IPS-NIHi7 (cell line): ENCODE results near the gene TMEM179.

ENCODE experiments used
- DNase-seq: peaks from one replicate; pipeline ENCODE4 v3.0.0; 2012; ENCODE audit warnings: mixed read lengths; ENCODE audit errors: extremely low spot score

TMEM179 gene

DNA sequence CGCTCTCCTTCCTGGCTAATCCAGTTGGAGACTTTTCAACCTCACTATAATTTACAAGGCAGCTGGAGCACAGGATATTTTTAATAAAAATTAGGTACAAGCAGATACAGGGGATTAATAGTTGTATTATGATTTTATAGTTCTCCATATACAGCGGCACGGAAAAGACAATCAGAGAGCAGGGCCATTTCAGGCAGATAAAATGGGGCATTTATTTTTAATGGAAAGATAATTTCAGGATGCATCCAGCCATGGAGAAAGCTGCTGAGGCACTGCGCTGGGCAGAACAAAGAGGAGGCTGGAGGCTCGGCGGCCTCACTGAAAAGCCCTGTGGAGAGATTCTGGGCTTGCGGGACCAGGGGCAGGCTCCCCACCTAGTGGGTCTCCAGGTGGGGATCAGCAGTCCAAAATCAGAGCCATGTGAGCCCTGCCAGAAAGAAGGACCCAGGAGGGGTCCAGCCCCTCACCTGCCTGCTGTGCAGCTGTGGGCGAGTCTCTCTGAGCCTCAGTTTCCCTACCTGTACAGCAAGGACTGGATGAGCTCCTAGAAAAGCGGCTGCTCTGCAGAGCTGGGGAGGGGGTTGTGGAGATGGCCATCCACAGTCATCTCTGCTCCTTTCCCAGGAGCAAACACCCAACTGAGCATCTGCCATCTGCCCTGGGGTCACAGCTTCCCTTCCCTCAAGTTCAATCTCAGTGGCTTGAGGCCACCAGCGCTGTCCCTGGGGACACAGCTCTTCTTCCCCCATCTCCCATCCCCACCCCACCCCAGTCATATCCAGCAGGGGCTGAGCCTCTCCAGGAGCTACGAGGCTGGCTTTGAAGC is 48.9 kb downstream of the TMEM179 start:
- DNase-seq, result no peak

DNA sequence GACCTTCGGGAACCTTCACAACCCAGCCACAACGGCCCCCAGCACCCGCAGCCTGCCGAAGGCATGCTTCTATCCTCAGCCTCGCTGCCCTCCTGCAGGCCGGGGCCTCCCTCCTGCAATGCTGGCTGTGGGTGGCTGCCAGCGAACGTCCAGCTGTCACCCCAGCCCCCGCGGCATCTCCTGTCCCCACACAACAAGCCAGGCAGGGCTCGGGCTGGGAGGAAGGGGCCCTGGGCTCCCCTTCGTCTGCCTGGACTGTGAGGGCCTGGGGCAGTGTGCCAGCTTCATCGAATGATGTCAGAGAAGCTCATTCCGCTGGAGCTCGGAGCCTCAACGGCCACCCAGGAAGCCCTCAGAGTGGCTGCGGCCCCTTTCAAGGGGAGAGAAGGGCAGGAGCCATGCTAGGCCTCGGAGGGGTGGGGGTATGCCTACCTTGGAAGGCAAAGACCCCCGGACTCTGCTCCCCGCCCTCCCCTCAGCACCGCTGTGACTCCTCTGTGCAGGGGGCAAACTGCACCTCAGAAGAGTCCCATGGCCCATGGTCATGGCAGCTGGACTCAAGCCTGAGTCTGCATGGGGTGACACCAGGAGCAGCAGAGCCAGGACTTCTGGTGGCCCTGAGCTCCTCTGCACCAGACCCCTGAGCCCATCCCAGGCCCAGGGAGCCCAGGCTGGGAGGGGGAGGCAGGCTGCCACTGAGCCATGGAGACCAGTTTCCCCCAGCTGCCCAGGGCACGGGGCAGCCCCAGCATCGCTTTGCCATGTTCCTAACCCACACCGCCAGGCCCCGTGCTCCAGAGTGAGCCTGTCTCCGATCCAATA is 49.8 kb downstream of the TMEM179 start:
- DNase-seq, result no peak

DNA sequence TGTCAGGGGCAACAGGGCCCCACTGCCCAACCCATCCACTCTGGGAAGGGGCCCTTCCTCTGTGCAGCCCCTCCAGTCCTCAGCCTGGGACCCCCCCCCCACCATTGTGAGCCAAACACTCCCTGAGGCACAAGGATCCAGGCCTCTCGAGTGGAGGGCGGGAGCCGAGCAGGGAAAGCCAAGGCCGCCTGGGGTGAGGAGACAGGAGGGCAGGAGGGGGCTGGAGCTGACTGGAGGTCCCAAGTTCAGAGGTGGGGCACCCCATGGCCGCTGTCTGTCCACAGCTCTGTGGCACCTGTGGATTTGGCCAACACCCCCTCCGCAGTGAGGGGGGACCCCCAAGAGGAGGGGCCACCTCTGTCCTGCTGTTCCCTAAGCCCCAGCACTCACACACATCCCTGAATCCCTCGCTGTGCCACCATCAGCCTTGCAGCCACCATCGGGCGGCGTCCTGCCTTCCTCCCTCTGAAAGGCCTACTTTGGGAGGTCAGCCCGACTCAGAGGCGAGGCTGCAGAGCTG is 50.4 kb downstream of the TMEM179 start:
- no peak for DNase-seq

DNA sequence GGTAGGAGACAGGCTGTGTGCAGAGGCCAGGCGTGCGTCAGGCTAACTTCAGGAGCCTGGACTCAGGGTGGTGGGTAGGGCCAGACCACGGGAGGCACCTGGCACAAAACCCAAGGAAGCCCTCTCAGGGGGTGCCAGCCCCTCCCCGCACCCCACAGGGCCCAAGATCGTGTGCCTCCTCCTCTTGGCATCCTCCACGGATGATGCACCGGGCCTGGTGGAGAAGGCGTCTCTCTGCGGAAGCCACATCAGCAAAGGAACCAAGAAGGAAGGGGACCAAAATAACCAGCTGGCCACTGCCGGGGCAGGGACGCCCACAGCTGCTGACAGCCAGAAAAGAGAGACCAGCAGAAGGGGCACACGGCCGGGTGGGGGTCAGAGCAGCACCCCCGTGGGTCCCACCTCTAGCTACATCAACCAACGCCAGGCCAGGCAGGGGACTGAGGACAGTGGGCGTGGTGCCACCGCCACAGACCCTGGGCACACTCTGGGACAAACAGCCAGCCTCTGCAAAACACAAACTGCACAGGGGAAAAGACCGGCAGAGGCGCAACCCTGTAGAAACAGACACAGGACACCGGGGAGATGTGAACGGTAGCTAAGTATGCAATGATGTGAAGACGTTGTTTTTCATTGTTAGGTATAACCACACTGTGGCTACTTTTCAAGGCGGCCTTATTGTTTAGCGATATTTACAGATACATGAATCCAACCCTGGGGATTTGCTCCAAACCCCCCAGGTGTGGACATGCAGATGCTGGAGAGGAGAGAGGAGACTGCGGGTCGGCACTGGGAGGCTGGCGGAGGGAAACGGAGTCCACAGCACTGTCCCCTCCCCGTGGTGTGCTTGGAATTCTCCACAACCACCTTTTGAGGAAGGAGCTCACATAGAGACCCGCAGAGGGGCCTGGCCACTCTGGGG is 51.1 kb downstream of the TMEM179 start:
- DNase-seq, result no peak

DNA sequence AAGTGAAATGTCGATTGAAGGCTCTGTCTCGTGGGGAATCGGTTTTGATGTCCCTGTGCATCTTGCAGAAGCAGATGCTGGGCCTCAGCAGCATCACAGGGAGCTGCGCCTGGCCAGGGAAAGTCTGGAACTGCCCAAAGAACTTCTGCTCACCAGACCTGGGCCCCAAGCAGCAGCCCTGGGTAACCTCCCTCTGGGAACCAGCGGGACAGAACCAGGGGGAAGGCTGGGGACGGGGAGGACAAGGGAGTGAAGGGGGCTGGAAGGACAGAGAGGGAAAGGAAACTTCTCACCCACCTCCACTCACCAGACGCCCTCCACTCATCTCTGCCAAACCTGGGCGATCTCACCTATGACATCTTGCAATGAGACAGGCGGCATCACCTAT is 51.8 kb downstream of the TMEM179 start:
- DNase-seq, result no peak

DNA sequence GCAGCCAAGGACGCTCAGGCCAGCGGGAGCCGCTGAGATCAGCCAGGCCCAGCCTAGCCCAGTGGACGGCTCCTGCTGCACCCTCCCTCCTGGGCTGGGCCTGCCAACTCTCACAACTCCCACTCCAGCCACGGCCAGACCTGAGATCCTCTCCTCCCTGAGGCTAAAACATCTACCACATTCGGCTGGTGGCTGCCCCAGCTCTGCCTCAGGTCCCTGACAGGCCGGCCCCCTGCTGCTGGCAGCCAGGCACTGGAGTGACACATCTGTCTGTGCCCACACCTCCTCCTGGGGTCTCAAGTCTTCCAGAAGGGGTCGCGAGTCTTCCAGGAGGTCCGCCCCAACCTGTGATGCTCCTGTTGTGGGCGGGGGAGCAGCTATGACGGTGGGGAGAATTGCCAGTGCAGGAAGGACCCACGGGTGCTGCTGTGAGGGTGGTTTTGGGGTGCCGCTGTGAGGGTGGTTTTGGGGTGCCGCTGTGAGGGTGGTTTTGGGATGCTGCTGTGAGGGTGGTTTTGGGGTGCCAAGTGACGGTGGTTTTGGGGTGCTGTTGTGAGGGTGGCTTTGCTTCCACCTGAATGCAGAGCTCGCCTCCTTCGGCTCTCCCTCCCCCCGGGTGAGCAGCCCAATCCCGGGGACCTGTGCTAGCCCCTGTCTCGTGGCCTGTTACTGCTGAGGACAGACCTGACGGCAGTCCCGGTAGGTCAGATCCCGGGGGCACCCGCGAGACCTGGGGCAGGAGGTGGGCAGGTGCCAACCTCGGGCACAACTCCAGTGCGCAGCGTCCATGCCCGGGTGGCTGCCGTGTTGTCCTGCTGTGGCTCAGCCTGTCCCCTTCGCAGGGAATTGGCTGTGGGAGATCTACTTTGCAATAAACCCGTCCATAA is 52.5 kb downstream of the TMEM179 start:
- no peak for DNase-seq

GRCh38 chr14:104550861-104551728 is 53.5 kb downstream of the TMEM179 start:
- no peak for DNase-seq

DNA sequence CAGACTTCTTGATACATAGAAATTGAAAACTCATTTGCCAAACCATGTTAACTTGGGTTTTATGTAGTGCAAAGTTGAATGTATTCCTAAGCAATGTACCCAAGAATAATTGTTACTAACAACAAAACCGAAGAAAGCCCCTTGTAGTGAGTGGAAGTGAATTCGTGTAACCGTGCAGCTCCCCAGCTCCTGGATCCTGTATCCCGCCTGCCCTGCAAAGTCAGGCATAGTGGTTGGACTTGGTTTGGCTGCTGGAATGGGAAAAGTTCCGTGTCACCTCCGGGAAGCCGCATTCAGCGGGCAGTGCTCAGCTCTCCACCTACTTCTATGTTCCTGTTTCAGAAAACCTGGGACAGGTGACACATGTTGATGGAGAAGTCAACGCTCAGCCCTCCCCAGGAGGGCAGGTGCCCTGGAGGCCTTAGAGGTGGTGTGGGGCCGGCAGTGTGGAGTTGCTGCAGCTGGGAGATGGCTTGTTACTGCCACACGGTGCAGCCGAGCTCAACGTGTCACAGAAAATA is 54.2 kb downstream of the TMEM179 start:
- no peak for DNase-seq

DNA sequence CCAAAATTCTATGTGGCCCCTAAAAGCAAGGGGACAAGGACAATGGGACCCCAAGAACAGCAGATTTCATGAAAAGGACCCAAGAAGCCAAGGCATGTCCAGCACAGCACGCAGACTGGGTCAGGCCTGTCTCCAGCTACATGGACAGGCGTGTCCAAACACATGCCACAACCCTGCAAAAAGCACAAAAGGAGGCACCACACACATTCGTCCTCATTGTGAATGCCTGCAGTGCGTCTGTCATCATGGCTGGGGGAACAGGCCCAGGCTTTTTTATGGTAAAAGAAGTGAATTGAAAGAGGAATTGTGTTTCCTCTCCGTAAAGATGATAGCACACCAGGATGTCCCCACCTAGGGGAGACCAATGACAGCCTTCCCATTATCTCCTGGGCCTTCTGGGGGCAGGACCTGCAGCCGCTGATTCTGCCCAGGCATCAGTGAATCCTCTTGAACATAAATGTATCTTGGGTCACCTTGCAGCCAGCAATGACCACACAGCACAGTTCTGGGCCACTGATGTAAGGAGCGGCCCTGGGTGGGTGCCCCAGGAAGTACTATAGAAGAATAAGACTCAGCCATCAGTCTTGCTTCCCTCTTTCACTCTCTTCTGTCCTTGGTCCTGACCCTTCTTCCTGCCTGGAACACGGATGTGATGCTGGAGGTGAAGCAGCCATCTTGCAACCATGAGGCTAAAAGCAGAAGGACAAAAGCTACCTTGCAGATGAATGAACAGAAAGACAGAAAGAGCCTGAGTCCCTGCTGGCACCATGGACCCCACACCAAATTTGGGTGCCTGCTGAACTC is 54.8 kb downstream of the TMEM179 start:
- no peak for DNase-seq

DNA sequence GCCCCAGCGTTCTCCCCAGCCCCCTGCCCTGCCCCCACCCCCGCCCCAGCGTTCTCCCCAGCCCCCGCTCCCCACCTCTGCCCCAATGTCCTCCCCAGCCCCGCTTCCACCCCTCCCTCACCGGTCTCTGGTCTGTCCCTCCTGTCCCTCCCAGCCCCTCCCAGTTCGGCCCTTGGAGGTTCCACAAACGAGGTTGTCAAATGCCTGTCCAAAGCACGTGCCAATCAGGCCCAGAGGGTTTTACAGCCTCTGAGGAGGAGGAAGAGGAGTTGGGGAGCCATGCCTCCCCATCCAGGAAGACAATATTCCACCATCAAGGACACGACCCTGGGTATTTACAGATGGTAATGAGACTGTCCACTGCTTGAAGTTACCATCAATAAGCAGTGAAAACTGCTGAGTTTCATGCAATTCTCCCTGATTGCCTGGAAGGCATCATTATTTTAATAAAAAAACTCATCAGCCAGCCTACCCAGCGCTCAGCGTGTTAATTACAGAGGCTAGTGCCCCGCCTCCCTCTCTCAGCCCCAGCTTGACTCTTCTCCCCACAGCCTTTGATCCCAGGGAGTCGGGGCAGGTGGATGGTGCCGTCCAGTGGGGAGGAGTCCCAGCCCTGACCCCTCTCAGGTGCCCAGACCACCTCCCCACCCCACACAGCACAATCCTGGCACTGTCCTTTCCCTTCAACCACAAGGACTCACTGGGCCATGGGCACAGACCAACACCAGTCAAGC is 55.6 kb downstream of the TMEM179 start:
- no peak for DNase-seq

DNA sequence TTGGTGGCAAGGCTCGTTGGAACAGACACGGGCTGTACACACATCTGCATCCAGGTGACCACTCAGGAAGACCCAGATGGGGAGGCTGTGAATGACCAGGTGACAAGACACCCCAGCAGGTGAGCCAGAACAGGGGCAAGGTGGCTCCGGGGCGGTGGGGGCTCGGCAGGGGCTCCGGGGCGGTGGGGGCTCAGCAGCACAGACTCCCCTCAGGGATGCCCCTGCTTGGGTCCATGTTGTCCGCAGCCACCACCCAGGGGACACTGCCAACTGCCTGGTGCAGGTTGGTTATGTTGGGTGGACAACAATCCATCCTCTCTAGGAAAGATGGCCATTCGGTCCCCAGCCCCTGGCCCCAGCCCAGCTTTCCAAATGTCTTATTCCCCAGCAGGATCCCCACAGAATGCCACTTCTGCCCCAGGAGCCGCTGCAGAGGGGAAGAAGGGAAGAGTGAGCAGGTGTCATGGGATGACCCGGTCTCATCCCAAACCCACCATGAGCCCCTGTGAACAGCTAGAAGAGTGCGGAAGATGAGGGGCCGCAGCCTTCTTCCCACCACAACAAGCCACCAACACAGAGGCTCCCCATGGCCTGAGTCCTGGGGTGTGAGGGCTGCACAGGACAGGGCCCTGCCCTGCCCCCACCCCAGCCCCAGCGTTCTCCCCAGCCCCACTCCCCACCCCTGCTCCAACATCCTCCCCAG is 56.4 kb downstream of the TMEM179 start:
- DNase-seq, result no peak

DNA sequence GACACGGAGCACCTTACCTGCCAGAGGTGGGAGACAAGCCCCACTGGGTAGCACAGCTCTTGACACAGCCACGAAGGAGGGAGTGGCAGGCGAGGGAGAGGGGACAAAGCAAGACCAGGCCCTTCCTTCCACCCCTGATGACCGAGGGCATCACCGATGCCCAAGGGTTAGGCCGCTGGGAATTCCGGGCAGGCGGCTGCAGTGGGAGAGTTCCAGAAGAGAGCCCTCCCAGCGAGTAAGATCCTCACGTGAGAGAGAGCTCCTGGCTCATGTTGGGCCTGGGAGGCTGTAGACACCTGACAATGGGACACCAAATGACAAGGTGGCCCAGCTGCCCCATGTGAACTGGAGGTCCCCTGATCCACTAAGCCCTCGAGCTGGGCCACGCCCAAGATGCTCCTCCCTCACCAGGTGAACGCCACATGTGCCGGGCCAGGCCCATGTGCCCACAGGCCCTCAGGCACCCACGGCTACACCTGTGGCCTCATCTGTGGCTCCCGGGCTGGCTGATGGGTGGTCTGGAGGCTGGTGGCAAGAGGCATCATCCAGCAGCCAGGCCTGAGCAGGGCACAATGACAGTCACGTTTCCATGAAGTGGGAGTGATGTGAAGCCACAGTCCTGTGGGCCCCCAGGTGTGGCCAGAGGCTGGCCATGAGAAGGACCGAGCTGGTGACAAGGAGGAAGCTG is 57.1 kb downstream of the TMEM179 start:
- no peak for DNase-seq

DNA sequence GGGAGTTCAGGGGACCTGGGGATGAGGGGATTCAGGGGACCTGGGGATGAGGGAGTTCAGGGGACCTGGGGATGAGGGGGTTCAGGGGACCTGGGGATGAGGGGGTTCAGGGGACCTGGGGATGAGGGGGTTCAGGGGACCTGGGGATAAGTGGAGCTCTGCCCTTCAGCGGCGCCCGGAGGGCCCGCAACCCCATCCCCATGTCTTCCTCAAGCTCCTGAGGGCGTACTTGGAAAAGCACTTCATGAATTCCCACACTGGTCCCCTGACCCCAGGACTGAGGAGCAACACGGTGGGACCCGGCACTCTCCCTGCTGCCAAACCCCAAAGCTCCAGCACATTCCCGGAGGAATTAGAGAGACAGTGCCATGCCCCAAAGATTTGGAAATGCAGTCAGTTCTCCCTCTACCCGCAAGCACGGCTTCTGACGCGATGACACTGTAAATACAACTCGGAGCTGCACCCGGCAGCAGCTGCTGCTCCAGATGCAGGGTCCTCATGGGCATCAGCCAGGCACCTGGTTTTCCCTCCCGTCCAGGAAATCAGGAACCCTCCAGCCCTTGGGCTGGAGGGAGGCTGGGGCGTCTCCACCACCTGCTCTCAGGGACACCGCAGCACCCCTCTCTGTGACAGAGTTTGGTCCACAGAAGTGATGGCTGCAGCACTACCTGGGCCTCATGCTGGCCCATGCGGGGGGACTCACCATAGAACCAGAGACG is 57.8 kb downstream of the TMEM179 start:
- DNase-seq, result no peak

DNA sequence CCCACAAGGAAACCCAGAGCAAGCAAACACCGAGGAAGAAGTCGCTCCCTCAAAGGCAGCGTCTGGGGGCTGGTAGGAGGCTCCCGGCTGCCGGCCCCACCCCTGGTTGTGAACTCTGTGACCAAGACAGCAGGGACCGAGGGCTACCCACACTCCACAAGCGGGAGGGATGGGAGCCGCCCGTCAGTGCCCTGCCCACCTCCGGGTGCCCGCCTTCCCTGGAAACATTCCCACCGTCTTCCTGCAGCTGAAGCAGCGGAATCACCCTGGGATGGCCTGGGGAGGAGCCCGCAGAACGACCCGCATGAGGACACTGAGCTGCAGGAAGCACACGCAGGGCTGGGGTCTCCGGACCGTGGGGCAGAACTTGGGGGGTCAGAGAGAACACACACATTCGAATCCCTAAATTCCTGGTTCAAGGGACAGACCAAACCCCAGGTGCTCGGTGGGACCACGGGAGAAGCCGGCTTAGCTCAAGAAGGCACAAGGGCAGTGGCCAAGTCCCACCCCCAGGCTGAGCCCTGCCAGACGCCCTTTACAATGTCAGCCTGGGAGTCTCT is 58.5 kb downstream of the TMEM179 start:
- DNase-seq, result no peak

- no peak for DNase-seq
These were observed 59.2 kb downstream of the TMEM179 start for GRCh38 chr14:104545151-104545941.
